GM19240 (cell line): ENCODE data around the gene CACNG3.
"Not testable (repeated sequence)": the region's sequence is repeated elsewhere in the genome, so short reads cannot be mapped to it uniquely, and the experiment has no call there.

ENCODE experiments used
- DNase-seq: peaks from one replicate; pipeline ENCODE4 v3.0.0; 2011; ENCODE audit warnings: low spot score; ENCODE audit not compliant: insufficient read length

CACNG3 gene

GRCh38 chr16:24279982-24280515 is 23.9 kb downstream of the CACNG3 start:
- no peak for DNase-seq

- no peak for DNase-seq
Measured at GRCh38 chr16:24281466-24281865, 25.3 kb downstream of the CACNG3 start.

- DNase-seq = no peak
Measured at GRCh38 chr16:24282141-24282540, 26.0 kb downstream of the CACNG3 start.

GRCh38 chr16:24286741-24287405 is 30.7 kb downstream of the CACNG3 start:
- no peak for DNase-seq

- DNase-seq = no peak
Measured at GRCh38 chr16:24288516-24288915, 32.4 kb downstream of the CACNG3 start.

GRCh38 chr16:24289166-24289700 is 33.1 kb downstream of the CACNG3 start:
- DNase-seq = no peak

- no peak for DNase-seq
Measured at GRCh38 chr16:24291932-24292331, 35.8 kb downstream of the CACNG3 start.

GRCh38 chr16:24294131-24294530 is 38.0 kb downstream of the CACNG3 start:
- no peak for DNase-seq

GRCh38 chr16:24297375-24297774 is 41.2 kb downstream of the CACNG3 start:
- no peak for DNase-seq

GRCh38 chr16:24298548-24299167 is 42.5 kb downstream of the CACNG3 start:
- DNase-seq = no peak

- DNase-seq = not testable (repeated sequence)
Measured at GRCh38 chr16:24300750-24301149, 44.6 kb downstream of the CACNG3 start.

GRCh38 chr16:24302636-24303035 is 46.5 kb downstream of the CACNG3 start:
- DNase-seq = no peak

- no peak for DNase-seq
Measured at GRCh38 chr16:24308200-24308599, 52.1 kb downstream of the CACNG3 start.

- no peak for DNase-seq
Measured at GRCh38 chr16:24309258-24310142, 53.4 kb downstream of the CACNG3 start.

- no peak for DNase-seq
Measured at GRCh38 chr16:24315343-24315742, 59.2 kb downstream of the CACNG3 start.

GRCh38 chr16:24318680-24319079 is 62.5 kb downstream of the CACNG3 start:
- no peak for DNase-seq

- DNase-seq = no peak
Measured at GRCh38 chr16:24319126-24319814, 63.1 kb downstream of the CACNG3 start.

- no peak for DNase-seq
Measured at GRCh38 chr16:24322106-24322505, 66.0 kb downstream of the CACNG3 start.

GRCh38 chr16:24324421-24324820 is 68.3 kb downstream of the CACNG3 start:
- no peak for DNase-seq

GRCh38 chr16:24328835-24329452 is 72.8 kb downstream of the CACNG3 start:
- DNase-seq = no peak

GRCh38 chr16:24332178-24332577 is 76.0 kb downstream of the CACNG3 start:
- DNase-seq = no peak
